HG03354 (cell line): ENCODE results near the gene ADAP2.

Experiments
- ATAC-seq: cut with Tn5 transposase; IDR thresholded peaks from one replicate; pipeline ENCODE4 v1.9.1; 2021; ENCODE audit warnings: mild to moderate bottlenecking; ENCODE audit not compliant: unreplicated experiment, poor library complexity, severe bottlenecking

Gene ADAP2

GRCh38 chr17:31007695-31008373 lies 86.1 kb downstream of the ADAP2 start:
- no peak for ATAC-seq

DNA sequence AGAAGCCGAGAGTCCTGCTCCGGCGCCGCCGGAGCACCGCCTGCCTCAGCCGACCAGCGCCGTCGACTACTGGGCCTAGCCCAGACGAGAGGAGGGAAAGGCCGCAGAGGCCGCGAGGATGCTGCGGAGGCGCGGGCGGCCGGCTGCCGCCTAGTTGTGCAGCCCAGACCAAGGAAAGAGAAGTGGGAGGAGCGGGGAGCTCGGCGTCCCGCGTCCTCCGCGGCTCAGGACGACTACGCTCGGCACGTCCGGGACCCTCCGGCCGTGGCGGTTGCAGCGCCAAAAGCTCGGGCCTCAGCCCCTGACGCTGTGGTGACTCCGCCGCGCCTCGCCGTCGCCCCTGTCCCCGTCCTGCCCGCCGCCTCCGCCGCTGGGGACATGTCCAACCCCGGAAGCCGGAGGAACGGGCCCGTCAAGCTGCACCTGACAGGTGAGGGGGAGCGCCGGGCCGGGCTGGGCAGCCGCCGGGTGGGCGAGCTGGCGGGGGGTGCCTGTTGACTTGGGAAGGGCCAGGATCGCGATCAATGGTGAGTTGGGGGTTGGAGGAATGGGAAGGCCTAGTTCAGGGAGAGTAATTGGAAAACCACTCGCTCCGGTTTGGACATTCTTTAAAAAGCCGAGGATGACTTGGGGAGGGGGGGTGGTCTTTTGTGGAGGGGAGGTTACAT lies 86.8 kb downstream of the ADAP2 start:
- ATAC-seq: peak; percentile 45
